SU-DHL-6 (cell line): ENCODE results near the gene KRT23.

Experiments
- H2AFZ ChIP-seq: fragments of 200-600 bp; sonication (generic); 2 replicates; pipeline ENCODE4 v1.6.1; 2014; ENCODE audit warnings: low read depth, mild to moderate bottlenecking, moderate library complexity, mixed read lengths, antibody characterized with exemption, low read length; ENCODE audit not compliant: severe bottlenecking
- H3F3A ChIP-seq: fragments of 200-600 bp; shearing (Covaris generic); 2 replicates; pipeline ENCODE4 v1.6.0; 2016; ENCODE audit warnings: antibody characterized with exemption, mild to moderate bottlenecking; ENCODE audit not compliant: insufficient read depth
- H3K27ac ChIP-seq: fragments of 200-600 bp; sonication (generic); 2 replicates; pipeline ENCODE4 v1.5.1; 2016; ENCODE audit warnings: low read depth, mild to moderate bottlenecking, low read length, moderate library complexity, mixed read lengths
- H3K27me3 ChIP-seq: fragments of 200-600 bp; sonication (generic), shearing (Covaris generic); 2 replicates; pipeline ENCODE4 v1.6.0; 2014; ENCODE audit warnings: mild to moderate bottlenecking, low read length
- H3K36me3 ChIP-seq: fragments of 200-600 bp; sonication (generic); 2 replicates; pipeline ENCODE4 v1.6.1; 2014; ENCODE audit warnings: mild to moderate bottlenecking, low read length, mixed read lengths
- H3K4me2 ChIP-seq: fragments of 300-600, 200-600 bp; shearing (Covaris generic), sonication (generic); 2 replicates; pipeline ENCODE4 v1.6.0; 2014; ENCODE audit warnings: low read length, low read depth, mild to moderate bottlenecking; ENCODE audit not compliant: poor library complexity, severe bottlenecking
- H3K4me3 ChIP-seq: fragments of 200-600 bp; sonication (generic); 2 replicates; pipeline ENCODE4 v1.5.1; 2014; ENCODE audit warnings: antibody characterized with exemption, low read length, mild to moderate bottlenecking, mixed read lengths; ENCODE audit not compliant: insufficient read depth, poor library complexity, severe bottlenecking
- H3K79me2 ChIP-seq: fragments of 200-600 bp; sonication (generic); 2 replicates; pipeline ENCODE4 v1.6.1; 2014; ENCODE audit warnings: mild to moderate bottlenecking, low read length, moderate library complexity; ENCODE audit not compliant: insufficient read depth
- H3K9ac ChIP-seq: fragments of 200-600 bp; sonication (generic); 2 replicates; pipeline ENCODE4 v1.7.0; 2014; ENCODE audit warnings: mild to moderate bottlenecking, low read length
- H3K9me2 ChIP-seq: fragments of 200-600 bp; sonication (generic); replicated peaks from 2 replicates; pipeline ENCODE4 v1.6.1; 2014; ENCODE audit warnings: low read length; ENCODE audit not compliant: insufficient read depth
- H3K9me3 ChIP-seq: fragments of 200-600 bp; sonication (generic); 2 replicates; pipeline ENCODE4 v1.6.1; 2014; ENCODE audit warnings: low read length, mixed read lengths; ENCODE audit not compliant: insufficient read depth
- H4K20me1 ChIP-seq: fragments of 200-600 bp; sonication (generic); 2 replicates; pipeline ENCODE4 v1.6.1; 2014; ENCODE audit warnings: low read depth, mild to moderate bottlenecking, antibody characterized with exemption, low read length, moderate library complexity, mixed read lengths
- CTCF ChIP-seq: fragments of 200-600 bp; sonication (generic); IDR thresholded peaks from one replicate; pipeline ENCODE4 v1.5.1; 2017; ENCODE audit warnings: antibody characterized with exemption, mild to moderate bottlenecking, low read length, moderate library complexity; ENCODE audit not compliant: insufficient read depth, poor library complexity, severe bottlenecking
- EZH2phosphoT487 ChIP-seq: fragments of 200-600 bp; sonication (generic), shearing (Covaris generic); conservative IDR thresholded peaks from 2 replicates; pipeline ENCODE4 v1.6.1; 2018; ENCODE audit warnings: mild to moderate bottlenecking, antibody characterized with exemption, low read length, moderate library complexity, mixed read lengths

The KRT23 gene

GRCh38 chr17:40981115-40981514, 43.7 kb upstream of the KRT23 start:
- Histone ChIP-seq H3K79me2 (no peaks in the 10 kb centered on the region), H3K4me2 (no peak overlapping the region), H3K4me3 (no peak overlapping the region), H2AFZ (no peak overlapping the region), H3K27ac (no peak overlapping the region), H3K27me3 (no peaks in the 10 kb centered on the region), H3K36me3 (no peaks in the 10 kb centered on the region), H4K20me1 (no peaks in the 10 kb centered on the region), H3K9me2 (no peaks in the 10 kb centered on the region), H3F3A (no peaks in the 10 kb centered on the region), H3K9ac (no peak overlapping the region), H3K9me3 (no peaks in the 10 kb centered on the region)
- no peak for TF ChIP-seq CTCF
- TF ChIP-seq EZH2phosphoT487 = no peak

GRCh38 chr17:40980596-40980995, 43.1 kb upstream of the KRT23 start:
- Histone ChIP-seq H3F3A (no peaks in the 10 kb centered on the region), H3K4me2 (no peak overlapping the region), H3K9ac (no peak overlapping the region), H3K4me3 (no peak overlapping the region), H3K27ac (no peak overlapping the region), H3K36me3 (no peaks in the 10 kb centered on the region), H3K27me3 (no peaks in the 10 kb centered on the region), H3K9me2 (no peaks in the 10 kb centered on the region), H4K20me1 (no peaks in the 10 kb centered on the region), H2AFZ (no peak overlapping the region), H3K9me3 (no peaks in the 10 kb centered on the region), H3K79me2 (no peaks in the 10 kb centered on the region)
- no peak for TF ChIP-seq CTCF
- TF ChIP-seq EZH2phosphoT487 = no peak

GRCh38 chr17:40980117-40980516, 42.7 kb upstream of the KRT23 start:
- no peak overlapping the region for H3K9ac ChIP-seq
- H3K27me3 ChIP-seq = no peaks in the 10 kb centered on the region
- no peaks in the 10 kb centered on the region for H4K20me1 ChIP-seq
- no peak overlapping the region for H3K27ac ChIP-seq
- no peaks in the 10 kb centered on the region for H3F3A ChIP-seq
- H3K9me3 ChIP-seq = no peaks in the 10 kb centered on the region
- no peak overlapping the region for H3K4me2 ChIP-seq
- TF ChIP-seq CTCF = no peak
- TF ChIP-seq EZH2phosphoT487 = no peak
- no peaks in the 10 kb centered on the region for H3K79me2 ChIP-seq
- no peak overlapping the region for H3K4me3 ChIP-seq
- H3K9me2 ChIP-seq = no peaks in the 10 kb centered on the region
- H3K36me3 ChIP-seq = no peaks in the 10 kb centered on the region
- no peak overlapping the region for H2AFZ ChIP-seq
